ENCODE measurements around the gene GIN1.

The GIN1 gene

GRCh38 chr5:103138202-103138690, 18.3 kb upstream of the GIN1 start:
- no peak for TF ChIP-seq CTCF (IDR thresholded peaks at IDR 0.05; ENCODE audit: extremely low read depth, missing control alignments)
- no peak for DNase-seq (ENCODE audit: low spot score)

GRCh38 chr5:103135461-103135860, 15.5 kb upstream of the GIN1 start:
- no peak for DNase-seq (ENCODE audit: low spot score)
- no peak for TF ChIP-seq CTCF (IDR thresholded peaks at IDR 0.05; ENCODE audit: extremely low read depth, missing control alignments)

- no peak for DNase-seq (ENCODE audit: low spot score)
- no peak for TF ChIP-seq CTCF (IDR thresholded peaks at IDR 0.05; ENCODE audit: extremely low read depth, missing control alignments)
Observed at GRCh38 chr5:103133231-103133630, 13.3 kb upstream of the GIN1 start.

- no peak for DNase-seq (ENCODE audit: low spot score)
- no peak for TF ChIP-seq CTCF (IDR thresholded peaks at IDR 0.05; ENCODE audit: extremely low read depth, missing control alignments)
Observed at GRCh38 chr5:103132684-103133083, 12.7 kb upstream of the GIN1 start.

GRCh38 chr5:103128202-103128601, 8.3 kb upstream of the GIN1 start:
- no peak for TF ChIP-seq CTCF (IDR thresholded peaks at IDR 0.05; ENCODE audit: extremely low read depth, missing control alignments)
- no peak for DNase-seq (ENCODE audit: low spot score)

GRCh38 chr5:103127292-103127817, 7.4 kb upstream of the GIN1 start:
- TF ChIP-seq CTCF (IDR thresholded peaks at IDR 0.05; ENCODE audit: extremely low read depth, missing control alignments): no peak
- no peak for DNase-seq (ENCODE audit: low spot score)

- TF ChIP-seq CTCF (IDR thresholded peaks at IDR 0.05; ENCODE audit: extremely low read depth, missing control alignments): no peak
- no peak for DNase-seq (ENCODE audit: low spot score)
Observed at GRCh38 chr5:103126557-103126956, 6.6 kb upstream of the GIN1 start.
